ENCODE results near the gene DHDDS. TPM values are rescaled to one million over a fixed set of nuclear protein-coding genes. Genes with fewer than 3 reads are reported as not detected.

Gene DHDDS
- polyA plus RNA-seq, 1 donor from 2014 or later, result 28.9 TPM

GRCh38 chr1:26482921-26483320 lies 50.8 kb downstream of the DHDDS start:
- Histone ChIP-seq H3F3A (ENCODE audit: insufficient read depth, low read length, poor library complexity, severe bottlenecking) (no peaks in the 10 kb centered on the region), H3K79me2 (replicated peaks; ENCODE audit: insufficient read depth, low read length) (no peaks in the 10 kb centered on the region), H3K9me2 (ENCODE audit: insufficient read depth, low read length) (no peaks in the 10 kb centered on the region), H4K20me1 (ENCODE audit: insufficient read depth) (no peaks in the 10 kb centered on the region), H3K27me3 (ENCODE audit: insufficient read depth, low read depth, low read length) (no peaks in the 10 kb centered on the region), H3K4me3 (ENCODE audit: low read length) (no peak overlapping the region), H3K27ac (ENCODE audit: low read length) (no peak overlapping the region), H3K4me2 (ENCODE audit: low read length) (no peak overlapping the region), H3K9me3 (ENCODE audit: low read length) (no peaks in the 10 kb centered on the region), H2AFZ (ENCODE audit: low read depth, low read length) (no peak overlapping the region), H3K9ac (ENCODE audit: low read length) (no peak overlapping the region), H3K36me3 (ENCODE audit: insufficient read depth, low read length) (peaks cover 3% of the 10 kb centered on the region)
- TF ChIP-seq CTCF (IDR thresholded peaks at IDR 0.05; ENCODE audit: poor library complexity, severe bottlenecking), result no peak
- TF ChIP-seq EP300 (conservative IDR thresholded peaks at IDR 0.05; ENCODE audit: poor library complexity, severe bottlenecking), result no peak
- TF ChIP-seq RAD21 (conservative IDR thresholded peaks at IDR 0.05), result no peak
- no peak for TF ChIP-seq REST (IDR thresholded peaks at IDR 0.05; ENCODE audit: borderline replicate concordance)
- TF ChIP-seq EZH2 (IDR thresholded peaks at IDR 0.05; ENCODE audit: borderline replicate concordance, insufficient read depth, low read length, poor library complexity, severe bottlenecking), result no peak
- TF ChIP-seq POLR2AphosphoS5 (IDR thresholded peaks at IDR 0.05), result no peak
- TF ChIP-seq TAF1 (IDR thresholded peaks at IDR 0.05; ENCODE audit: low read depth), result no peak
- no peak for TF ChIP-seq SMC3 (conservative IDR thresholded peaks at IDR 0.05; ENCODE audit: poor library complexity)
- no peak for TF ChIP-seq MXI1 (conservative IDR thresholded peaks at IDR 0.05; ENCODE audit: poor library complexity, severe bottlenecking)

GRCh38 chr1:26483980-26484379 lies 51.9 kb downstream of the DHDDS start:
- no peak overlapping the region for H3K9ac ChIP-seq (ENCODE audit: low read length)
- TF ChIP-seq POLR2AphosphoS5 (IDR thresholded peaks at IDR 0.05) (no peak), RAD21 (conservative IDR thresholded peaks at IDR 0.05) (no peak), TAF1 (IDR thresholded peaks at IDR 0.05; ENCODE audit: low read depth) (no peak), EZH2 (IDR thresholded peaks at IDR 0.05; ENCODE audit: borderline replicate concordance, insufficient read depth, low read length, poor library complexity, severe bottlenecking) (no peak), MXI1 (conservative IDR thresholded peaks at IDR 0.05; ENCODE audit: poor library complexity, severe bottlenecking) (no peak), CTCF (IDR thresholded peaks at IDR 0.05; ENCODE audit: poor library complexity, severe bottlenecking) (no peak), REST (IDR thresholded peaks at IDR 0.05; ENCODE audit: borderline replicate concordance) (no peak), SMC3 (conservative IDR thresholded peaks at IDR 0.05; ENCODE audit: poor library complexity) (no peak), EP300 (conservative IDR thresholded peaks at IDR 0.05; ENCODE audit: poor library complexity, severe bottlenecking) (no peak)

More at GRCh38 chr1:26483980-26484379, 51.9 kb downstream of the DHDDS start:
- H3K4me3 ChIP-seq (ENCODE audit: low read length), result no peak overlapping the region
- no peak overlapping the region for H3K27ac ChIP-seq (ENCODE audit: low read length)
- no peaks in the 10 kb centered on the region for H3F3A ChIP-seq (ENCODE audit: insufficient read depth, low read length, poor library complexity, severe bottlenecking)
- H4K20me1 ChIP-seq (ENCODE audit: insufficient read depth), result no peaks in the 10 kb centered on the region
- H3K9me3 ChIP-seq (ENCODE audit: low read length), result no peaks in the 10 kb centered on the region
- no peak overlapping the region for H3K4me2 ChIP-seq (ENCODE audit: low read length)
- no peaks in the 10 kb centered on the region for H3K27me3 ChIP-seq (ENCODE audit: insufficient read depth, low read depth, low read length)
- no peaks in the 10 kb centered on the region for H3K79me2 ChIP-seq (replicated peaks; ENCODE audit: insufficient read depth, low read length)
- no peaks in the 10 kb centered on the region for H3K9me2 ChIP-seq (ENCODE audit: insufficient read depth, low read length)
- peaks cover 2% of the 10 kb centered on the region for H3K36me3 ChIP-seq (ENCODE audit: insufficient read depth, low read length)
- no peak overlapping the region for H2AFZ ChIP-seq (ENCODE audit: low read depth, low read length)
